GM12801 (cell line): Measurements from ENCODE around the gene CSAD.

Source experiments
- TF ChIP-seq, protein P1 (sequence below): IDR thresholded peaks from one replicate; pipeline ENCODE4 v1.5.1; 2011; ENCODE audit warnings: control low read depth; ENCODE audit not compliant: insufficient read length; ENCODE audit errors: extremely low read depth

The CSAD gene

DNA sequence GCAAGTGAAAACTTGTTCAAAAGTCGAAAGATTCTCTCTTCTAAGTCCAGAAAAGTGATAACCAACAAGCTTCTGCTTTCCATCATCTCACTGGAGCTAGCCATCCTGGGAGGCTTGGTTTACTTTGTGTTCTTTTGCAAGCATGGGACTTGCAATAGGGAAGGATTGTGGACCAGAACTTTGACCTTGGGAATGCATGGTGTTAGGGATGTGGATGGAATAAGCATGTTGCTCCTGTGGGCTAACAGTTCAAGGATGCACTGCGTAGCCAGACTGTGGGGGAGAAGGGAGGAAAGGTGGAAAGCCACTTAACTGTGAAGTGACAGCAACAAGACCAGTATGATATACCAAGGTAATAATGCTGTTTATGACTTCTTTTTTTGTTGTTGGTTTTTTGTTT lies 48.9 kb downstream of the CSAD start:
- TF ChIP-seq, protein P1, sequence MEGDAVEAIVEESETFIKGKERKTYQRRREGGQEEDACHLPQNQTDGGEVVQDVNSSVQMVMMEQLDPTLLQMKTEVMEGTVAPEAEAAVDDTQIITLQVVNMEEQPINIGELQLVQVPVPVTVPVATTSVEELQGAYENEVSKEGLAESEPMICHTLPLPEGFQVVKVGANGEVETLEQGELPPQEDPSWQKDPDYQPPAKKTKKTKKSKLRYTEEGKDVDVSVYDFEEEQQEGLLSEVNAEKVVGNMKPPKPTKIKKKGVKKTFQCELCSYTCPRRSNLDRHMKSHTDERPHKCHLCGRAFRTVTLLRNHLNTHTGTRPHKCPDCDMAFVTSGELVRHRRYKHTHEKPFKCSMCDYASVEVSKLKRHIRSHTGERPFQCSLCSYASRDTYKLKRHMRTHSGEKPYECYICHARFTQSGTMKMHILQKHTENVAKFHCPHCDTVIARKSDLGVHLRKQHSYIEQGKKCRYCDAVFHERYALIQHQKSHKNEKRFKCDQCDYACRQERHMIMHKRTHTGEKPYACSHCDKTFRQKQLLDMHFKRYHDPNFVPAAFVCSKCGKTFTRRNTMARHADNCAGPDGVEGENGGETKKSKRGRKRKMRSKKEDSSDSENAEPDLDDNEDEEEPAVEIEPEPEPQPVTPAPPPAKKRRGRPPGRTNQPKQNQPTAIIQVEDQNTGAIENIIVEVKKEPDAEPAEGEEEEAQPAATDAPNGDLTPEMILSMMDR, result no peak

DNA sequence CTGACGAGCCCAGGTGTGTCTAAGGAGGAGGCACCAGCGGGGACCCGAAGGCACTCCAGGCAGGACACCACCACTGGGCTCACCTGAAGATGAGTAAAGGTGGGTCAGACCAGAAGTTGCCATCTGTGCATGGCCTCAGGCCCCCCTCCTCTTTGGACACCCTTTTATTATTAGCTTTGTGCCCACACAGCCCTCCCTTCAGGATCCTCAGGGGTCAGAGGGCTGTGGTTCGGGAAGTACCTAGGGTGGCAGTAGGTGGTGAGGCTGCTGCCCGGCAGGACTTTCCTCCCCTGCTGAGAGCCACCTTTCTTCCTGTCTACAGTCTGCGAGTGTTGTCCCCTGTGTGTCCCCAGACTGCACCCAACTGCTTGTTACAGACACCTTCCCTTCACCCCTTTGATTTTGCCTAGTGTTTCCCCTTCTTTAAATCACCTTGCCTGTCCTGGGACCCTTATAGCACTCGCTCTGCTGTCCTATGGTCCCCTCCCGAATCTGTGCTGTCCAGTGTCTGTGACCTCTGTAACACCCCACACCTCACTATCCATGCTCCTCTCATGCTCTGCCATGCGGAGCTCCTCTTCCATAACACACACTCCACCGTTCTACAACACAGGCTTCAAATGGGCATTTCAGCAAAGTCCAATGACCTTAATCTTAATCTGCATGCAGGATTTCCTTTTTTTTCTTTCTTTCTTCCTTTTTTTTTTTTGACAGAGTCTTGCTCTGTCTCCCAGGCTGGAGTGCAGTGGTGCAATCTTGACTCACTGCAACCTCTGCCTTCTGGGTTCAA lies 51.8 kb downstream of the CSAD start:
- TF ChIP-seq, protein P1, result no peak

GRCh38 chr12:53127169-53127568 lies 53.6 kb downstream of the CSAD start:
- TF ChIP-seq, protein P1, result no peak

GRCh38 chr12:53124352-53124723 lies 56.4 kb downstream of the CSAD start:
- TF ChIP-seq, protein P1, result no peak

GRCh38 chr12:53123578-53124351 lies 57.0 kb downstream of the CSAD start:
- TF ChIP-seq, protein P1, result no peak

DNA sequence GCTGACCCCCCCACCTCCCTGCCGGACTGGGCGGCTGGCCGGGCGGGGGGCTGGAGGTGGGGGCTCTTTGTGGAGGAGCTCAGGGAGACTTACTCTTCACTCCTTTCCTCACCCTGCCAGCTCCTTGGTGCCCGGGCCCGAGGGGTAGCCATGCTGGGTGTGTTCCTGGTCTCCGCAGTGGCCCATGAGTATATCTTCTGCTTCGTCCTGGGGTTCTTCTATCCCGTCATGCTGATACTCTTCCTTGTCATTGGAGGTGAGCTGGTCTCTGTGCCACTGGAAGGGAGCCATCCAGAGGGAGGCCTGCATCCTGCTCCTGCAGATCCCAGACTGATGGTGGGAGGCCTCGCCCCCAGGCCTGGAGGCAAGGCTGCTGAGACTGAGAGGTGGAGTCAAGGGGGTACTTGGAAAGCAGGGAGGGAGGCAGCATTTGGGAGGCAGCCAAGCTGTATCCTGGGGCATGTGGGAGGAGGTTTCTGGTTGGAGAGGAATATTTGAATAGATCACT lies 57.7 kb downstream of the CSAD start:
- TF ChIP-seq, protein P1, result no peak

- TF ChIP-seq, protein P1, result no peak
Measured at GRCh38 chr12:53120685-53121525, 59.8 kb downstream of the CSAD start.
